K562 (cell line): Measurements from ENCODE around the gene CCR5AS.

Source experiments
- ATAC-seq: fragments of 200-7000 bp; cut with Tn5 transposase; 3 replicates; pipeline ENCODE4 v1.9.1; 2020; ENCODE audit warnings: moderate library complexity
- BruUV-seq: library from RNA; stranded (reverse); fragments of 400-500 nt; replicated peaks from 2 replicates; lab custom pipeline; 2021; lab: Mats Ljungman, UMichigan
- CTCF ChIA-PET: fragments of 300-600 bp; formaldehyde crosslinking; extraction: SDS; loops from one replicate; lab custom pipeline; 2021; ENCODE audit warnings: low intra/inter-chr PET ratio; lab: Yijun Ruan, JAX
- POLR2A ChIA-PET: fragments of 300-600, 350-650 bp; sonication (Branson Sonifier 250); formaldehyde crosslinking; extraction: SDS; loops from one replicate; lab custom pipeline; 2021; ENCODE audit warnings: antibody characterized with exemption, inconsistent platforms; lab: Yijun Ruan, JAX
- DNase-seq, 4 experiments: peaks; one replicate each; pipeline versions ENCODE4 v3.0.0 to v3.0.0-alpha.2; 2011 to 2018; ENCODE audit warnings: low spot score in 3 of 4, mixed read lengths in 3 of 4; ENCODE audit errors: extremely low read depth in 1 of 4
- FAIRE-seq: peaks from 2 replicates; lab custom pipeline; 2011; peaks lifted over from hg19 to GRCh38; lab: Jason Lieb, UNC
- H2AFZ ChIP-seq: 2 replicates; pipeline ENCODE4 v1.6.0; 2011; ENCODE audit warnings: low read depth, low read length, control low read depth, inconsistent platforms
- H3K27ac ChIP-seq: fragments of 200-600 bp; 3 replicates; pipeline ENCODE4 v1.8.0; 2011; ENCODE audit warnings: low read depth, mild to moderate bottlenecking, control low read depth, inconsistent platforms, low read length, moderate library complexity, mixed read lengths; ENCODE audit errors: extremely low read depth
- H3K27me3 ChIP-seq, 2 experiments: fragments of 300-600 bp in 1 of 2; 2 replicates in 1 of 2; 3 replicates in 1 of 2; pipeline versions ENCODE4 v1.6.0 to v1.8.0; 2011; ENCODE audit warnings: inconsistent platforms in 2 of 2, low read length in 2 of 2, mild to moderate bottlenecking in 1 of 2, mixed read lengths in 1 of 2, moderate library complexity in 1 of 2; ENCODE audit not compliant: control insufficient read depth in 2 of 2, insufficient read depth in 2 of 2
- H3K36me3 ChIP-seq: fragments of 300-600 bp; 3 replicates; pipeline ENCODE4 v1.8.0; 2011; ENCODE audit warnings: mild to moderate bottlenecking, low read length, inconsistent platforms; ENCODE audit not compliant: control insufficient read depth, insufficient read depth
- H3K4me1 ChIP-seq, 2 experiments: fragments of 200-600 bp in 1 of 2; replicated peaks in 1 of 2; 2 replicates in 1 of 2; 3 replicates in 1 of 2; pipeline versions ENCODE4 v1.5.1 to v1.8.0; 2011; ENCODE audit warnings: inconsistent platforms in 2 of 2, low read length in 2 of 2, mild to moderate bottlenecking in 1 of 2, mixed read lengths in 1 of 2, moderate library complexity in 1 of 2; ENCODE audit not compliant: control insufficient read depth in 2 of 2, insufficient read depth in 2 of 2
- H3K4me2 ChIP-seq: 2 replicates; pipeline ENCODE4 v1.6.1; 2011; ENCODE audit warnings: low read length, control low read depth, inconsistent platforms, mixed read lengths; ENCODE audit not compliant: insufficient read depth
- H3K4me3 ChIP-seq: fragments of 200-600 bp; sonication (generic), shearing (Covaris generic); 2 replicates; pipeline ENCODE4 v1.5.1; 2016; ENCODE audit warnings: control low read depth, inconsistent platforms
- H3K79me2 ChIP-seq: fragments of 200-600 bp; 3 replicates; pipeline ENCODE4 v1.8.0; 2011; ENCODE audit warnings: low read length, inconsistent platforms; ENCODE audit not compliant: control insufficient read depth, insufficient read depth
- H3K9ac ChIP-seq, 2 experiments: 2 replicates each; pipeline versions ENCODE4 v1.6.0 to v1.6.1; 2011; ENCODE audit warnings: low read depth in 2 of 2, low read length in 2 of 2, control low read depth in 1 of 2, inconsistent platforms in 1 of 2, mild to moderate bottlenecking in 1 of 2, mixed read lengths in 1 of 2; ENCODE audit not compliant: insufficient read depth in 1 of 2
- H3K9me1 ChIP-seq: one replicate; pipeline ENCODE4 v1.6.0; 2011; ENCODE audit warnings: inconsistent platforms, mild to moderate bottlenecking, low read length, moderate library complexity; ENCODE audit not compliant: control insufficient read depth, insufficient read depth
- H3K9me3 ChIP-seq: replicated peaks from 2 replicates; pipeline ENCODE4 v1.5.1; 2011; ENCODE audit warnings: low read depth, low read length, inconsistent platforms; ENCODE audit not compliant: control insufficient read depth, insufficient read depth
- H4K20me1 ChIP-seq: replicated peaks from 2 replicates; pipeline ENCODE4 v1.6.1; 2011; ENCODE audit warnings: low read length, inconsistent platforms, mixed read lengths; ENCODE audit not compliant: control insufficient read depth, insufficient read depth
- BRD9 ChIP-seq: fragments of 450-650 bp; IDR thresholded peaks from 2 replicates; pipeline ENCODE4 v1.6.1; 2018; ENCODE audit warnings: low read depth; ENCODE audit not compliant: partially characterized antibody
- CHD1 ChIP-seq: fragments of 200-600 bp; sonication (generic); IDR thresholded peaks from one replicate; pipeline ENCODE4 v1.6.1; 2012; ENCODE audit warnings: mild to moderate bottlenecking, moderate library complexity, low read length, inconsistent platforms
- GATAD2B ChIP-seq: fragments of 450-650 bp; IDR thresholded peaks from 2 replicates; pipeline ENCODE4 v1.6.1; 2017; ENCODE audit warnings: mild to moderate bottlenecking, borderline replicate concordance
- HMBOX1 ChIP-seq: sonication (generic); IDR thresholded peaks from 2 replicates; pipeline ENCODE4 v1.6.1; 2016
- RAD21 ChIP-seq, 2 experiments: fragments of 250-450 bp in 1 of 2; fragments of 450-650 bp in 1 of 2; sonication (Bioruptor Pico) in 1 of 2; formaldehyde crosslinking in 1 of 2; IDR thresholded peaks in 1 of 2; conservative IDR thresholded peaks in 1 of 2; 2 replicates each; pipeline versions ENCODE4 v1.4.0 to v1.8.0; 2020 to 2022; ENCODE audit warnings: mild to moderate bottlenecking in 2 of 2, moderate library complexity in 1 of 2
- SRSF1 ChIP-seq: fragments of 200-400 bp; formaldehyde crosslinking; IDR thresholded peaks from 2 replicates; pipeline ENCODE4 v1.6.1; 2017; ENCODE audit warnings: mild to moderate bottlenecking, low read depth, low read length, moderate library complexity
- XRCC5 ChIP-seq: fragments of 200-400 bp; formaldehyde crosslinking; IDR thresholded peaks from 2 replicates; pipeline ENCODE4 v1.6.1; 2017; ENCODE audit warnings: low read depth, mild to moderate bottlenecking, low read length
- WGBS: fragments of 100-300 bp; shearing (Covaris generic); methylation state at CpG from one replicate; pipeline ENCODE4 v1.1.6; 2016; ENCODE audit warnings: low coverage, mixed read lengths; ENCODE audit not compliant: insufficient coverage; ENCODE audit errors: missing lambda C conversion rate; 5-methylcytosine and 5-hydroxymethylcytosine counted together
- in situ Hi-C: fragments of 300-500 bp; cut with MboI; formaldehyde crosslinking; loops from 4 replicates; pipeline ENCODE4 v1.15.0; 2018; ENCODE audit warnings: inconsistent platforms, mixed read lengths
- intact Hi-C: fragments of 100-400 bp; cut with micrococcal nuclease; formaldehyde crosslinking; loops from 2 replicates; pipeline ENCODE4 v1.14.2; 2022
- TF ChIP-seq, protein P1 (sequence below): fragments of 250-450 bp; sonication (Bioruptor Pico); IDR thresholded peaks from 2 replicates; pipeline ENCODE4 v1.5.1; 2021; ENCODE audit warnings: mild to moderate bottlenecking
- TF ChIP-seq, protein P2 (sequence below), 2 experiments: fragments of 450-650 bp in 1 of 2; IDR thresholded peaks; 2 replicates each; pipeline ENCODE4 v1.6.1; 2011 to 2017; ENCODE audit warnings: low read depth in 2 of 2, antibody characterized with exemption in 1 of 2, borderline replicate concordance in 1 of 2, low read length in 1 of 2, mild to moderate bottlenecking in 1 of 2, mixed read lengths in 1 of 2; ENCODE audit not compliant: control insufficient read depth in 1 of 2
- TF ChIP-seq, protein P3 (sequence below): sonication (generic); formaldehyde crosslinking; IDR thresholded peaks from 2 replicates; pipeline ENCODE4 v1.8.0; 2023; ENCODE audit warnings: missing genetic modification reagents, mild to moderate bottlenecking, borderline replicate concordance

The CCR5AS gene

DNA sequence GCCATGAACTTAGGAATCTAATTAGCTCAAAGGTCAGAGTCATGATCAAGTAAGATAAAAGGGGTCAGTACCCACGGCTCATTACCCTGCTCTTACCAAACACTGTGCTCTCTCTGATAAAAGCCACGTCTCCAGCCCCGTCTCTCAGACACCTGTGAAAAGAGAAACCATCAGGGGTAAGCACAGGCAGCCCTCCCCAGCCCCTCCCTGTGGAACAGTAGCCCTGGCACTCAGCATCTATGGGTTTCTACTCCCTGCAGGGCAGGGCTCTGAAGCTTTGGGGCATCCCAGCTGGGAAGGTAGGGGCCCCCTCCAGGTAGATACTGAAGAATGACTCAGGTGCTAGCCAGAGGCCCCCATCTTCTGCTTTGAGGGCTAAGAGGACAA is 47.3 kb upstream of the CCR5AS start:
- H3K9me3 ChIP-seq, result no peaks in the 10 kb centered on the region
- H3K4me3 ChIP-seq, result no peak overlapping the region
- no peak overlapping the region for H2AFZ ChIP-seq
- peaks cover 50 to 72% of the 10 kb centered on the region in 2 experiments for H3K27me3 ChIP-seq
- ChIA-PET CTCF (no interaction called here), POLR2A (no interaction called here)
- H3K9me1 ChIP-seq, result no peaks in the 10 kb centered on the region
- WGBS, result 2% methylated on average over 3 of the region's 3 CpGs
- H3K27ac ChIP-seq, result no peak overlapping the region
- no peaks in the 10 kb centered on the region for H4K20me1 ChIP-seq
- no peak overlapping the region for H3K4me2 ChIP-seq
- no peaks in the 10 kb centered on the region for H3K79me2 ChIP-seq
- intact Hi-C loops, result no loop called here
- no peak for ATAC-seq
- no peak for FAIRE-seq
- DNase-seq, result no peak
- BruUV-seq, result no TSS peak
- in situ Hi-C loops, result no loop called here
- no peaks in the 10 kb centered on the region for H3K4me1 ChIP-seq
- H3K9ac ChIP-seq, result no peak overlapping the region
- no peaks in the 10 kb centered on the region for H3K36me3 ChIP-seq
- TF ChIP-seq, protein P1, sequence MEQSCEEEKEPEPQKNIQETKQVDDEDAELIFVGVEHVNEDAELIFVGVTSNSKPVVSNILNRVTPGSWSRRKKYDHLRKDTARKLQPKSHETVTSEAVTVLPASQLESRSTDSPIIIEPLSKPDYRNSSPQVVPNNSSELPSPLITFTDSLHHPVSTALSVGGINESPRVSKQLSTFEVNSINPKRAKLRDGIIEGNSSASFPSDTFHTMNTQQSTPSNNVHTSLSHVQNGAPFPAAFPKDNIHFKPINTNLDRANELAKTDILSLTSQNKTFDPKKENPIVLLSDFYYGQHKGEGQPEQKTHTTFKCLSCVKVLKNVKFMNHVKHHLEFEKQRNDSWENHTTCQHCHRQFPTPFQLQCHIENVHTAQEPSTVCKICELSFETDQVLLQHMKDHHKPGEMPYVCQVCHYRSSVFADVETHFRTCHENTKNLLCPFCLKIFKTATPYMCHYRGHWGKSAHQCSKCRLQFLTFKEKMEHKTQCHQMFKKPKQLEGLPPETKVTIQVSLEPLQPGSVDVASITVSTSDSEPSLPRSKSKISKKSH (CRISPR knock-in tag), result no peak
- TF ChIP-seq, protein P2, sequence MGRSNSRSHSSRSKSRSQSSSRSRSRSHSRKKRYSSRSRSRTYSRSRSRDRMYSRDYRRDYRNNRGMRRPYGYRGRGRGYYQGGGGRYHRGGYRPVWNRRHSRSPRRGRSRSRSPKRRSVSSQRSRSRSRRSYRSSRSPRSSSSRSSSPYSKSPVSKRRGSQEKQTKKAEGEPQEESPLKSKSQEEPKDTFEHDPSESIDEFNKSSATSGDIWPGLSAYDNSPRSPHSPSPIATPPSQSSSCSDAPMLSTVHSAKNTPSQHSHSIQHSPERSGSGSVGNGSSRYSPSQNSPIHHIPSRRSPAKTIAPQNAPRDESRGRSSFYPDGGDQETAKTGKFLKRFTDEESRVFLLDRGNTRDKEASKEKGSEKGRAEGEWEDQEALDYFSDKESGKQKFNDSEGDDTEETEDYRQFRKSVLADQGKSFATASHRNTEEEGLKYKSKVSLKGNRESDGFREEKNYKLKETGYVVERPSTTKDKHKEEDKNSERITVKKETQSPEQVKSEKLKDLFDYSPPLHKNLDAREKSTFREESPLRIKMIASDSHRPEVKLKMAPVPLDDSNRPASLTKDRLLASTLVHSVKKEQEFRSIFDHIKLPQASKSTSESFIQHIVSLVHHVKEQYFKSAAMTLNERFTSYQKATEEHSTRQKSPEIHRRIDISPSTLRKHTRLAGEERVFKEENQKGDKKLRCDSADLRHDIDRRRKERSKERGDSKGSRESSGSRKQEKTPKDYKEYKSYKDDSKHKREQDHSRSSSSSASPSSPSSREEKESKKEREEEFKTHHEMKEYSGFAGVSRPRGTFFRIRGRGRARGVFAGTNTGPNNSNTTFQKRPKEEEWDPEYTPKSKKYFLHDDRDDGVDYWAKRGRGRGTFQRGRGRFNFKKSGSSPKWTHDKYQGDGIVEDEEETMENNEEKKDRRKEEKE (IDR thresholded peaks at IDR 0.05; ENCODE audit: borderline replicate concordance in 1 of 2, control insufficient read depth in 1 of 2, low read depth in 2 of 2, low read length in 1 of 2), result no peak
- TF ChIP-seq, protein P3, sequence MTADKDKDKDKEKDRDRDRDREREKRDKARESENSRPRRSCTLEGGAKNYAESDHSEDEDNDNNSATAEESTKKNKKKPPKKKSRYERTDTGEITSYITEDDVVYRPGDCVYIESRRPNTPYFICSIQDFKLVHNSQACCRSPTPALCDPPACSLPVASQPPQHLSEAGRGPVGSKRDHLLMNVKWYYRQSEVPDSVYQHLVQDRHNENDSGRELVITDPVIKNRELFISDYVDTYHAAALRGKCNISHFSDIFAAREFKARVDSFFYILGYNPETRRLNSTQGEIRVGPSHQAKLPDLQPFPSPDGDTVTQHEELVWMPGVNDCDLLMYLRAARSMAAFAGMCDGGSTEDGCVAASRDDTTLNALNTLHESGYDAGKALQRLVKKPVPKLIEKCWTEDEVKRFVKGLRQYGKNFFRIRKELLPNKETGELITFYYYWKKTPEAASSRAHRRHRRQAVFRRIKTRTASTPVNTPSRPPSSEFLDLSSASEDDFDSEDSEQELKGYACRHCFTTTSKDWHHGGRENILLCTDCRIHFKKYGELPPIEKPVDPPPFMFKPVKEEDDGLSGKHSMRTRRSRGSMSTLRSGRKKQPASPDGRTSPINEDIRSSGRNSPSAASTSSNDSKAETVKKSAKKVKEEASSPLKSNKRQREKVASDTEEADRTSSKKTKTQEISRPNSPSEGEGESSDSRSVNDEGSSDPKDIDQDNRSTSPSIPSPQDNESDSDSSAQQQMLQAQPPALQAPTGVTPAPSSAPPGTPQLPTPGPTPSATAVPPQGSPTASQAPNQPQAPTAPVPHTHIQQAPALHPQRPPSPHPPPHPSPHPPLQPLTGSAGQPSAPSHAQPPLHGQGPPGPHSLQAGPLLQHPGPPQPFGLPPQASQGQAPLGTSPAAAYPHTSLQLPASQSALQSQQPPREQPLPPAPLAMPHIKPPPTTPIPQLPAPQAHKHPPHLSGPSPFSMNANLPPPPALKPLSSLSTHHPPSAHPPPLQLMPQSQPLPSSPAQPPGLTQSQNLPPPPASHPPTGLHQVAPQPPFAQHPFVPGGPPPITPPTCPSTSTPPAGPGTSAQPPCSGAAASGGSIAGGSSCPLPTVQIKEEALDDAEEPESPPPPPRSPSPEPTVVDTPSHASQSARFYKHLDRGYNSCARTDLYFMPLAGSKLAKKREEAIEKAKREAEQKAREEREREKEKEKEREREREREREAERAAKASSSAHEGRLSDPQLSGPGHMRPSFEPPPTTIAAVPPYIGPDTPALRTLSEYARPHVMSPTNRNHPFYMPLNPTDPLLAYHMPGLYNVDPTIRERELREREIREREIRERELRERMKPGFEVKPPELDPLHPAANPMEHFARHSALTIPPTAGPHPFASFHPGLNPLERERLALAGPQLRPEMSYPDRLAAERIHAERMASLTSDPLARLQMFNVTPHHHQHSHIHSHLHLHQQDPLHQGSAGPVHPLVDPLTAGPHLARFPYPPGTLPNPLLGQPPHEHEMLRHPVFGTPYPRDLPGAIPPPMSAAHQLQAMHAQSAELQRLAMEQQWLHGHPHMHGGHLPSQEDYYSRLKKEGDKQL, result no peak
- TF ChIP-seq HMBOX1, result no peak
- TF ChIP-seq SRSF1, result no peak
- TF ChIP-seq XRCC5, result no peak
- TF ChIP-seq RAD21 (CRISPR knock-in tag; conservative IDR thresholded peaks at IDR 0.05 in 1 of 2, IDR thresholded peaks at IDR 0.05 in 1 of 2), result no peak
- no peak for TF ChIP-seq CHD1
- no peak for TF ChIP-seq BRD9
- TF ChIP-seq GATAD2B, result no peak
